BE2C (cell line): ENCODE data around the gene NDUFS6.

Experiments used
- DNase-seq: peaks from one replicate; pipeline ENCODE4 v3.0.0-alpha.2; 2020
- H3K27me3 ChIP-seq: fragments of 250-450 bp; sonication (Bioruptor Pico); 2 replicates; pipeline ENCODE4 v1.5.1; 2020; ENCODE audit warnings: mild to moderate bottlenecking
- H3K36me3 ChIP-seq: fragments of 250-450 bp; sonication (Bioruptor Pico); 2 replicates; pipeline ENCODE4 v1.5.1; 2020; ENCODE audit warnings: mild to moderate bottlenecking
- H3K4me1 ChIP-seq: fragments of 250-450 bp; sonication (Bioruptor Pico); 2 replicates; pipeline ENCODE4 v1.5.1; 2020
- H3K4me3 ChIP-seq: 2 replicates; pipeline ENCODE4 v1.5.1; 2011; ENCODE audit warnings: low read depth, low read length
- H3K9me3 ChIP-seq: fragments of 250-450 bp; sonication (Bioruptor Pico); 2 replicates; pipeline ENCODE4 v1.5.1; 2020
- CTCF ChIP-seq: IDR thresholded peaks from 2 replicates; pipeline ENCODE4 v1.5.1; 2012; ENCODE audit warnings: mild to moderate bottlenecking, low read depth, low read length

The NDUFS6 gene

GRCh38 chr5:1859099-1859498 lies 57.9 kb downstream of the NDUFS6 start:
- Histone ChIP-seq H3K4me3 (no peak overlapping the region), H3K36me3 (no peaks in the 10 kb centered on the region), H3K4me1 (no peaks in the 10 kb centered on the region), H3K9me3 (no peaks in the 10 kb centered on the region), H3K27me3 (peaks cover 53% of the 10 kb centered on the region)
- TF ChIP-seq CTCF, result no peak
- no peak for DNase-seq

GRCh38 chr5:1860021-1860610 lies 58.9 kb downstream of the NDUFS6 start:
- Histone ChIP-seq H3K4me3 (no peak overlapping the region), H3K36me3 (no peaks in the 10 kb centered on the region), H3K9me3 (no peaks in the 10 kb centered on the region), H3K27me3 (peaks cover 53% of the 10 kb centered on the region), H3K4me1 (no peaks in the 10 kb centered on the region)
- DNase-seq, result no peak
- TF ChIP-seq CTCF, result no peak

GRCh38 chr5:1860949-1861348 lies 59.7 kb downstream of the NDUFS6 start:
- no peaks in the 10 kb centered on the region for H3K4me1 ChIP-seq
- no peak for DNase-seq
- no peaks in the 10 kb centered on the region for H3K36me3 ChIP-seq
- H3K9me3 ChIP-seq, result no peaks in the 10 kb centered on the region
- no peak overlapping the region for H3K4me3 ChIP-seq
- no peak for TF ChIP-seq CTCF
- peaks cover 53% of the 10 kb centered on the region for H3K27me3 ChIP-seq

GRCh38 chr5:1864896-1865440 lies 63.8 kb downstream of the NDUFS6 start:
- Histone ChIP-seq H3K4me1 (no peaks in the 10 kb centered on the region), H3K9me3 (no peaks in the 10 kb centered on the region), H3K4me3 (no peak overlapping the region), H3K36me3 (no peaks in the 10 kb centered on the region), H3K27me3 (peaks cover 73% of the 10 kb centered on the region)
- DNase-seq, result no peak
- TF ChIP-seq CTCF, result no peak

GRCh38 chr5:1865486-1865885 lies 64.3 kb downstream of the NDUFS6 start:
- no peak for TF ChIP-seq CTCF
- Histone ChIP-seq H3K36me3 (no peaks in the 10 kb centered on the region), H3K4me1 (no peaks in the 10 kb centered on the region), H3K4me3 (no peak overlapping the region), H3K27me3 (peaks cover 73% of the 10 kb centered on the region), H3K9me3 (no peaks in the 10 kb centered on the region)
- no peak for DNase-seq
